ENCODE results near the gene TIMMDC1.
"Not testable (repeated sequence)": the region's sequence is repeated elsewhere in the genome, so short reads cannot be mapped to it uniquely, and the experiment has no call there.

The TIMMDC1 gene

GRCh38 chr3:119555309-119555735, 57.0 kb downstream of the TIMMDC1 start:
- Mint-ChIP-seq H3K4me1 (peaks cover 48 to 82% of the 10 kb centered on the region in 2 donors), H3K27me3 (no peaks in the 10 kb centered on the region), H3K9me3 (peaks cover 0 to 2% of the 10 kb centered on the region in 2 donors), H3K36me3 (peaks cover 66 to 69% of the 10 kb centered on the region in 2 donors), H3K4me3 (peak overlapping the region; percentile 73 to 80), H3K27ac (peak overlapping the region; percentile 88)
- peak; percentile 70 to 75 for ATAC-seq (replicated peaks)
- DNase-seq, result peak; percentile 62

- no peak for DNase-seq
- H3K4me1 Mint-ChIP-seq, result peaks cover 46 to 80% of the 10 kb centered on the region in 2 donors
Observed at GRCh38 chr3:119555929-119556328, 57.6 kb downstream of the TIMMDC1 start.

GRCh38 chr3:119557192-119557876, 59.0 kb downstream of the TIMMDC1 start:
- no peak for DNase-seq
- Mint-ChIP-seq H3K36me3 (peaks cover 54% of the 10 kb centered on the region in 2 donors), H3K4me1 (peaks cover 43 to 78% of the 10 kb centered on the region in 2 donors), H3K27ac (peak overlapping the region; percentile 88), H3K9me3 (peaks cover 0 to 2% of the 10 kb centered on the region in 2 donors), H3K4me3 (peak overlapping the region; percentile 73 to 80), H3K27me3 (no peaks in the 10 kb centered on the region)
- ATAC-seq (replicated peaks), result no peak

More at GRCh38 chr3:119555929-119556328, 57.6 kb downstream of the TIMMDC1 start:
- Mint-ChIP-seq H3K36me3 (peaks cover 62 to 64% of the 10 kb centered on the region in 2 donors), H3K4me3 (peak overlapping the region; percentile 73 to 80), H3K27ac (peak overlapping the region; percentile 88), H3K27me3 (no peaks in the 10 kb centered on the region), H3K9me3 (peaks cover 0 to 2% of the 10 kb centered on the region in 2 donors)
- no peak for ATAC-seq (replicated peaks)

- peaks cover 44 to 79% of the 10 kb centered on the region in 2 donors for H3K4me1 Mint-ChIP-seq
- ATAC-seq (replicated peaks) (no peak), DNase-seq (no peak)
- peak overlapping the region; percentile 73 to 80 for H3K4me3 Mint-ChIP-seq
- no peaks in the 10 kb centered on the region for H3K27me3 Mint-ChIP-seq
- H3K9me3 Mint-ChIP-seq, result peaks cover 0 to 2% of the 10 kb centered on the region in 2 donors
- H3K27ac Mint-ChIP-seq, result peak overlapping the region; percentile 88
- peaks cover 49 to 51% of the 10 kb centered on the region in 2 donors for H3K36me3 Mint-ChIP-seq
Observed at GRCh38 chr3:119557877-119558269, 59.5 kb downstream of the TIMMDC1 start.

- DNase-seq (no peak), ATAC-seq (replicated peaks) (no peak)
- H3K9me3 Mint-ChIP-seq, result peaks cover 0 to 2% of the 10 kb centered on the region in 2 donors
- no peaks in the 10 kb centered on the region for H3K27me3 Mint-ChIP-seq
- peaks cover 46% of the 10 kb centered on the region in 2 donors for H3K36me3 Mint-ChIP-seq
- H3K4me1 Mint-ChIP-seq, result peaks cover 42 to 75% of the 10 kb centered on the region in 2 donors
- H3K4me3 Mint-ChIP-seq, result peak overlapping the region; percentile 73 to 80
- peak overlapping the region; percentile 88 for H3K27ac Mint-ChIP-seq
Observed at GRCh38 chr3:119558626-119559317, 60.4 kb downstream of the TIMMDC1 start.

- ATAC-seq (replicated peaks) (peak; percentile 58 to 66), DNase-seq (peak; percentile 73)
- H3K27me3 Mint-ChIP-seq, result no peaks in the 10 kb centered on the region
- H3K9me3 Mint-ChIP-seq, result peaks cover 0 to 2% of the 10 kb centered on the region in 2 donors
- H3K27ac Mint-ChIP-seq, result peak within 1 kb of the TSS; percentile 88
- H3K36me3 Mint-ChIP-seq, result peaks cover 39% of the 10 kb centered on the region in 2 donors
- peaks cover 36 to 67% of the 10 kb centered on the region in 2 donors for H3K4me1 Mint-ChIP-seq
- H3K4me3 Mint-ChIP-seq, result peak within 1 kb of the TSS; percentile 73 to 80
Observed at GRCh38 chr3:119559441-119559963, 61.2 kb downstream of the TIMMDC1 start, which contains the start of gene CD80. CD80 (minus strand) TSS chr3:119559614; CDS start chr3:119557728, 1,886 bp downstream.

- H3K9me3 Mint-ChIP-seq, result peaks cover 0 to 2% of the 10 kb centered on the region in 2 donors
- peak overlapping the region; percentile 88 for H3K27ac Mint-ChIP-seq
- ATAC-seq (replicated peaks) (no peak), DNase-seq (no peak)
- no peaks in the 10 kb centered on the region for H3K27me3 Mint-ChIP-seq
- H3K4me1 Mint-ChIP-seq, result peaks cover 33 to 61% of the 10 kb centered on the region in 2 donors
- H3K36me3 Mint-ChIP-seq, result peaks cover 32 to 34% of the 10 kb centered on the region in 2 donors
- H3K4me3 Mint-ChIP-seq, result peak overlapping the region; percentile 66 to 80
Observed at GRCh38 chr3:119560160-119560559, 61.8 kb downstream of the TIMMDC1 start.

GRCh38 chr3:119562307-119562961, 64.1 kb downstream of the TIMMDC1 start:
- H3K9me3 Mint-ChIP-seq, result peaks cover 0 to 2% of the 10 kb centered on the region in 2 donors
- peak; percentile 89 to 90 for ATAC-seq (replicated peaks)
- H3K4me3 Mint-ChIP-seq, result peak overlapping the region; percentile 90 to 95
- H3K4me1 Mint-ChIP-seq, result peaks cover 28 to 47% of the 10 kb centered on the region in 2 donors
- H3K27ac Mint-ChIP-seq, result peak overlapping the region; percentile 99
- DNase-seq, result peak; percentile 85
- peaks cover 0 to 1% of the 10 kb centered on the region in 2 donors for H3K27me3 Mint-ChIP-seq
- H3K36me3 Mint-ChIP-seq, result peaks cover 11 to 16% of the 10 kb centered on the region in 2 donors

GRCh38 chr3:119563334-119563733, 65.0 kb downstream of the TIMMDC1 start:
- H3K27me3 Mint-ChIP-seq; ATAC-seq (replicated peaks); H3K36me3 Mint-ChIP-seq; H3K4me3 Mint-ChIP-seq; H3K9me3 Mint-ChIP-seq; DNase-seq: not testable (repeated sequence)
- peaks cover 23 to 40% of the 10 kb centered on the region in 2 donors for H3K4me1 Mint-ChIP-seq
- peak overlapping the region; percentile 99 for H3K27ac Mint-ChIP-seq

- peaks cover 16 to 24% of the 10 kb centered on the region in 2 donors for H3K4me1 Mint-ChIP-seq
- H3K9me3 Mint-ChIP-seq, result peaks cover 0 to 2% of the 10 kb centered on the region in 2 donors
- H3K27ac Mint-ChIP-seq, result peak overlapping the region; percentile 6
- ATAC-seq (replicated peaks) (no peak), DNase-seq (no peak)
- H3K36me3 Mint-ChIP-seq, result peaks cover 3 to 11% of the 10 kb centered on the region in 2 donors
- H3K27me3 Mint-ChIP-seq, result peaks cover 6 to 12% of the 10 kb centered on the region in 2 donors
- no peak overlapping the region for H3K4me3 Mint-ChIP-seq
Observed at GRCh38 chr3:119569156-119569555, 70.8 kb downstream of the TIMMDC1 start.

GRCh38 chr3:119570229-119570628, 71.9 kb downstream of the TIMMDC1 start:
- Mint-ChIP-seq H3K27me3 (peaks cover 6 to 12% of the 10 kb centered on the region in 2 donors), H3K4me1 (peaks cover 14 to 24% of the 10 kb centered on the region in 2 donors), H3K36me3 (peaks cover 3 to 11% of the 10 kb centered on the region in 2 donors), H3K4me3 (peak overlapping the region in 1 of 2 donors; percentile 15), H3K9me3 (peaks cover 0 to 2% of the 10 kb centered on the region in 2 donors), H3K27ac (peak overlapping the region; percentile 69)
- DNase-seq (peak; percentile 40), ATAC-seq (replicated peaks) (peak; percentile 97 to 98)

- ATAC-seq (replicated peaks), result no peak
Observed at GRCh38 chr3:119571230-119571629, 72.9 kb downstream of the TIMMDC1 start.

GRCh38 chr3:119571688-119572087, 73.3 kb downstream of the TIMMDC1 start:
- H3K4me1 Mint-ChIP-seq, result peaks cover 12 to 15% of the 10 kb centered on the region in 2 donors
- peaks cover 0 to 11% of the 10 kb centered on the region in 2 donors for H3K36me3 Mint-ChIP-seq
- H3K27ac Mint-ChIP-seq, result peak overlapping the region; percentile 17
- DNase-seq, result no peak
- no peak overlapping the region for H3K4me3 Mint-ChIP-seq
- H3K27me3 Mint-ChIP-seq, result peaks cover 6 to 12% of the 10 kb centered on the region in 2 donors
- no peaks in the 10 kb centered on the region for H3K9me3 Mint-ChIP-seq
- no peak for ATAC-seq (replicated peaks)

More at GRCh38 chr3:119571230-119571629, 72.9 kb downstream of the TIMMDC1 start:
- H3K27me3 Mint-ChIP-seq, result peaks cover 6 to 12% of the 10 kb centered on the region in 2 donors
- H3K4me3 Mint-ChIP-seq, result no peak overlapping the region
- DNase-seq, result no peak
- no peak overlapping the region for H3K27ac Mint-ChIP-seq
- peaks cover 0 to 2% of the 10 kb centered on the region in 2 donors for H3K9me3 Mint-ChIP-seq
- H3K36me3 Mint-ChIP-seq, result peaks cover 2 to 11% of the 10 kb centered on the region in 2 donors
- H3K4me1 Mint-ChIP-seq, result peaks cover 14 to 18% of the 10 kb centered on the region in 2 donors
